Calu3 (cell line): ENCODE measurements around the gene LRBA. TPM values are rescaled to one million over a fixed set of nuclear protein-coding genes. Genes with fewer than 3 reads are reported as not detected.

Experiments used
- BruUV-seq: library from RNA; stranded (reverse); fragments of 400-500 nt; replicated peaks from 2 replicates; lab custom pipeline; 2021; lab: Mats Ljungman, UMichigan
- CTCF ChIA-PET: fragments of 300-600 bp; sonication (Branson Sonifier 250); formaldehyde crosslinking; loops from one replicate; lab custom pipeline; 2022; ENCODE audit warnings: antibody characterized with exemption; lab: Charles Lee
- DNase-seq: peaks from one replicate; pipeline ENCODE4 v3.0.0; 2022
- H3K27ac Mint-ChIP-seq: one replicate; pipeline ENCODE4 v1.8.0; 2022; ENCODE audit warnings: mixed read lengths; ENCODE audit not compliant: unreplicated experiment
- H3K27me3 Mint-ChIP-seq: one replicate; pipeline ENCODE4 v1.8.0; 2022; ENCODE audit warnings: mixed read lengths; ENCODE audit not compliant: unreplicated experiment
- H3K36me3 Mint-ChIP-seq: one replicate; pipeline ENCODE4 v1.8.0; 2022; ENCODE audit warnings: mild to moderate bottlenecking, moderate library complexity, mixed read lengths; ENCODE audit not compliant: insufficient read depth, unreplicated experiment
- H3K4me1 Mint-ChIP-seq: one replicate; pipeline ENCODE4 v1.8.0; 2022; ENCODE audit warnings: mild to moderate bottlenecking, low read depth, mixed read lengths; ENCODE audit not compliant: unreplicated experiment
- H3K4me3 Mint-ChIP-seq: one replicate; pipeline ENCODE4 v1.8.0; 2022; ENCODE audit warnings: mild to moderate bottlenecking, low read depth, moderate library complexity, mixed read lengths; ENCODE audit not compliant: unreplicated experiment
- H3K9me3 Mint-ChIP-seq: one replicate; pipeline ENCODE4 v1.8.0; 2022; ENCODE audit warnings: low read depth, mixed read lengths; ENCODE audit not compliant: unreplicated experiment
- CTCF ChIP-seq: fragments of 200-600 bp; IDR thresholded peaks from one replicate; pipeline ENCODE4 v1.8.0; 2022; ENCODE audit warnings: antibody characterized with exemption; ENCODE audit not compliant: unreplicated experiment
- intact Hi-C: fragments of 100-400 bp; cut with micrococcal nuclease; formaldehyde crosslinking; loops from one replicate; pipeline ENCODE4 v1.10.0; 2022; ENCODE audit not compliant: unreplicated experiment
- total RNA-seq: library from RNA; stranded (reverse); gene quantifications from 2 replicates; pipeline ENCODE4 v1.2.3, GENCODE V29; 2022

The LRBA gene
- total RNA-seq, 1 experiment from 2014 or later: 49.0 TPM

GRCh38 chr4:150582146-150582872 lies 432.8 kb downstream of the LRBA start, which contains the start of gene MAB21L2:
Gene MAB21L2, plus strand, starts transcription at chr4:150582151. Its CDS starts 879 bp downstream, at chr4:150583030.
- Mint-ChIP-seq H3K27ac (no peak within 1 kb of the TSS), H3K4me1 (no peaks in the 10 kb centered on the region), H3K36me3 (peaks cover 16% of the 10 kb centered on the region), H3K9me3 (no peaks in the 10 kb centered on the region), H3K4me3 (no peak within 1 kb of the TSS), H3K27me3 (no peaks in the 10 kb centered on the region)
- intact Hi-C loops: no loop called here
- no peak for DNase-seq
- TF ChIP-seq CTCF: no peak
- BruUV-seq: no TSS peak
- CTCF ChIA-PET: no interaction called here

GRCh38 chr4:150581641-150582051 lies 433.4 kb downstream of the LRBA start:
- H3K4me1 Mint-ChIP-seq: no peaks in the 10 kb centered on the region
- BruUV-seq: no TSS peak

GRCh38 chr4:150581056-150581605 lies 434.0 kb downstream of the LRBA start:
- CTCF ChIA-PET: no interaction called here
- intact Hi-C loops: no loop called here
- BruUV-seq: no TSS peak
- H3K36me3 Mint-ChIP-seq: peaks cover 16% of the 10 kb centered on the region
- no peaks in the 10 kb centered on the region for H3K27me3 Mint-ChIP-seq
- no peaks in the 10 kb centered on the region for H3K4me1 Mint-ChIP-seq
- no peak overlapping the region for H3K27ac Mint-ChIP-seq
- DNase-seq: no peak
- H3K9me3 Mint-ChIP-seq: no peaks in the 10 kb centered on the region
- H3K4me3 Mint-ChIP-seq: no peak overlapping the region
- TF ChIP-seq CTCF: no peak

More at GRCh38 chr4:150581641-150582051, 433.4 kb downstream of the LRBA start:
- no peak for DNase-seq
- no peak overlapping the region for H3K4me3 Mint-ChIP-seq
- no peaks in the 10 kb centered on the region for H3K27me3 Mint-ChIP-seq
- peaks cover 16% of the 10 kb centered on the region for H3K36me3 Mint-ChIP-seq
- H3K27ac Mint-ChIP-seq: no peak overlapping the region
- CTCF ChIA-PET: no interaction called here
- no peak for TF ChIP-seq CTCF
- intact Hi-C loops: no loop called here
- H3K9me3 Mint-ChIP-seq: no peaks in the 10 kb centered on the region

GRCh38 chr4:150580306-150580705 lies 434.8 kb downstream of the LRBA start:
- Mint-ChIP-seq H3K36me3 (peaks cover 16% of the 10 kb centered on the region), H3K4me3 (peak overlapping the region; percentile 79), H3K9me3 (no peaks in the 10 kb centered on the region), H3K27ac (peak overlapping the region; percentile 88), H3K4me1 (no peaks in the 10 kb centered on the region), H3K27me3 (no peaks in the 10 kb centered on the region)
- intact Hi-C loops: no loop called here
- BruUV-seq: no TSS peak
- TF ChIP-seq CTCF: no peak
- CTCF ChIA-PET: no interaction called here
- DNase-seq: no peak
